Liver (tissue), 3 donors: ENCODE results near the gene COL26A1.

ENCODE experiments used
- ATF3 ChIP-seq: IDR thresholded peaks from 2 replicates; pipeline ENCODE4 v1.6.1; 2016; ENCODE audit warnings: antibody characterized with exemption
- CTCF ChIP-seq: fragments of 150-350 bp; IDR thresholded peaks from 2 replicates; pipeline ENCODE4 v1.5.1; 2017; ENCODE audit warnings: improper control_type of control experiment, low read depth, low read length; ENCODE audit not compliant: missing input control
- RAD21 ChIP-seq, 2 donors: IDR thresholded peaks; 2 replicates each; pipeline ENCODE4 v1.6.1; 2016; ENCODE audit warnings: antibody characterized with exemption in 2 of 2, mild to moderate bottlenecking in 2 of 2
- donor health status: healthy.
- donor health status: healthy.

- TF ChIP-seq RAD21 (IDR thresholded peaks at IDR 0.05), result no peak
- no peak for TF ChIP-seq CTCF
- no peak for TF ChIP-seq ATF3
These were observed 190.5 kb downstream of the COL26A1 start for GRCh38 chr7:101553018-101553770.
